GM19468 (cell line): ENCODE results near the gene ZNF536.
"Not testable (repeated sequence)": the region's sequence is repeated elsewhere in the genome, so short reads cannot be mapped to it uniquely, and the experiment has no call there.

ENCODE experiments used
- ATAC-seq: cut with Tn5 transposase; IDR thresholded peaks from one replicate; pipeline ENCODE4 v1.9.1; 2021; ENCODE audit warnings: mild to moderate bottlenecking, moderate library complexity, moderate number of reproducible peaks; ENCODE audit not compliant: unreplicated experiment; ENCODE audit errors: extremely low read depth

The ZNF536 gene

DNA sequence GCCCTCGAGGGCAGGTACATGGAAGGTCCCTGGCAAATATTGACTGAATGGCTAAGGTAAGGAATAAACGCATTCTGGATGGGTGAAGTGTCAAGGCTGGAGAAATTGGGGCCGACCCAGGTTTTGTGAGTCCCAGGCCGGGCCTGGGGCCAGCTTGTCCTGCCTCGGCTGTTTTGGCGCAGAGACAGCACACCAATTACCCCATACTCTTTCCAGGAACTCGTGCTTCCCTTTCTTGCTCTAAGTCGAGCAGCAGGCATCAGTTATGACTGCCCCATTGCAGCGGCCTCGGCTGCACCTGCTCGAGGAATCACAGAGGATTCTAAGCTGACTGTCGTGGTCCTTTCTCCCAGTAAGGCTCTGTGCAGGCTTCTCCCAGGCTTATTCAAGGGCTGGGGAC is 67.1 kb downstream of the ZNF536 start:
- ATAC-seq = no peak

- no peak for ATAC-seq
Measured at GRCh38 chr19:30441011-30441410, 68.8 kb downstream of the ZNF536 start.

DNA sequence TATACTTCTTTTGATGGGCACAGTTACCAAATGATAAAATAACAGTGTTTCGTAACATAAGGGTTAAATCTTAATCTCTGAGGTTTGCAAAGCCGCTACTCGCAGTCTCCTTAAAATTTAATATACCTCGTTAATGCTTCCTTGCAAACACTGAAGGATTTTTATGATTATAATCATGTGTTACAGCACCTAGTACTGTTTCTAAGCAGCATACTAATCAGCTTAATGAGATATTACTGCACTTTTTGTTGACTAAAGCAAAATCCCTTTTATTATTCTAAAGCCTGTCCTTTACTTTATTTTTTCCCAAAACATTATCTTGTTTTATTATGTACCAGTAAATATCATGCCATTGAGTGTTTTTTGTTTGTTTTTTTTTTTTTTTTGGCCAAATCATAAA is 70.5 kb downstream of the ZNF536 start:
- no peak for ATAC-seq

- no peak for ATAC-seq
Measured at GRCh38 chr19:30443531-30444252, 71.5 kb downstream of the ZNF536 start.

DNA sequence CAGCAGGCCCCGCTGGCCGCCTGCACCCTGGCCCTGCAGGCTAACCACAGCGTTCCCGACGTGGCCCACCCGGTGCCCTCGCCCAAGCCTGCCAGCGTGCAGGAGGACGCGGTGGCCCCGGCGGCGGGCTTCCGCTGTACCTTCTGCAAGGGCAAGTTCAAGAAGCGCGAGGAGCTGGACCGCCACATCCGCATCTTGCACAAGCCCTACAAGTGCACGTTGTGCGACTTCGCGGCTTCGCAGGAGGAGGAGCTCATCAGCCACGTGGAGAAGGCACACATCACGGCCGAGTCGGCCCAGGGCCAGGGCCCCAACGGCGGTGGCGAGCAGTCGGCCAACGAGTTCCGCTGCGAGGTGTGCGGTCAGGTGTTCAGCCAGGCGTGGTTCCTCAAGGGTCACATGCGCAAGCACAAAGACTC is 72.1 kb downstream of the ZNF536 start:
- ATAC-seq = no peak

GRCh38 chr19:30444686-30445232 is 72.6 kb downstream of the ZNF536 start:
- ATAC-seq = no peak

DNA sequence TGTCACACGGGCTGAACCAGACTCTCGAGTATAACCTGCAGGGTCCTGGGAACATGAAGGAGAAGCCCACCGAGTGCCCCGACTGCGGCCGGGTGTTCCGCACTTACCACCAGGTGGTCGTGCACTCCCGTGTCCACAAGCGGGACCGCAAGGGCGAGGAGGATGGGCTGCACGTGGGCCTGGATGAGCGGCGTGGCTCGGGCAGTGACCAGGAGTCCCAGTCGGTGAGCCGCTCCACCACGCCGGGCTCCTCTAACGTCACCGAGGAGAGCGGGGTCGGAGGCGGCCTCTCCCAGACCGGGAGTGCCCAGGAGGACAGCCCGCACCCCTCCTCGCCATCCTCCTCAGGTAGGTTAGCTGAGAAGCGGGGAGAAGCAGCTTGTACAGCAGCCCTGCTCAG is 73.2 kb downstream of the ZNF536 start:
- ATAC-seq = no peak

- not testable (repeated sequence) for ATAC-seq
Measured at GRCh38 chr19:30446120-30446519, 73.9 kb downstream of the ZNF536 start.

- ATAC-seq = no peak
Measured at GRCh38 chr19:30446850-30447552, 74.8 kb downstream of the ZNF536 start.

- no peak for ATAC-seq
Measured at GRCh38 chr19:30447553-30447870, 75.3 kb downstream of the ZNF536 start.

- no peak for ATAC-seq
Measured at GRCh38 chr19:30448386-30449077, 76.3 kb downstream of the ZNF536 start.

GRCh38 chr19:30449078-30449590 is 77.0 kb downstream of the ZNF536 start:
- no peak for ATAC-seq

- ATAC-seq = no peak
Measured at GRCh38 chr19:30449673-30450072, 77.5 kb downstream of the ZNF536 start.

DNA sequence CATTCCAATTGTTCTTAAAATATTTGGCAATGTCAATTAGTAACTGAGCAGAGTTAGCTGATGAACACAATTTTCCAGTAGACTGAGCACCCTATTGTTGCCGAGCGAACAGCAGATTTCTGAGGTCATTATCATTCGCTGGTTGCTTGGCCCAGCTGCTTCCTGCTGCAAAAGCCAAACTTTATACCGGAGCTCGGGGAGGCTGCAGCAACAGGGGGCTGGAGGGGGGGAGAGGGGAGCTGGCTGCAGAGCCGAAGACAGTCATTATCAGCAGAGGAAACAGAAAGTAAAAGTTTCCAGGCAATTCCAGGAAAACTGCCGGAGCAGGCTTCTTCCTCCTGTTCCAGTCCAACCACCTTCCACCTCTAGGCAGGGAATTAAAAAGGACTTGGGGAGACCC is 77.9 kb downstream of the ZNF536 start:
- no peak for ATAC-seq

DNA sequence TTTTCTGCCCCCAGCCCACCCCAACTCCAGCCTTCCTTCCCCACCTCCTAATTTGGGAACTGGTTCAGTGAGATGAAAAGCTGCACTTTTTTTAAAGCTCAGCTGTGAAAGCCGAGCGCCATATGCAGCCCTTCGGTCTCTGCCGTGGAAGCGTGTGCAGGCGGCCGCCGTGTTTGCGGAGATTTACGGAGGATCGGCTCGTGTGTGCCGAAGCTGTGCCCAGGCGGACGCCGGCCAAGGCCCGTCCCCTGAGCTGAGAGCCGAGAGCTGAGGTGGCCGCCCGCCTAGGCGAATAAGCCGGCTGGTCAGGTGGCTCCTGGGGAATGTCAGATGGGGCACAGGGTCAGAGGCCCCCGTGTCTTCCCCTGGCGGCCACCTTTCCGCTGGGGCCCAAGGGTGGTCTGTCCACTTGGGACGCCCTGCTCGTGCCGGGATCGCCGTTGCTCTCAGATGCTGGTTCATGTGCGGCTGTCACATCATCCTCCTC is 78.7 kb downstream of the ZNF536 start:
- ATAC-seq = no peak

GRCh38 chr19:30452931-30453330 is 80.7 kb downstream of the ZNF536 start:
- no peak for ATAC-seq

DNA sequence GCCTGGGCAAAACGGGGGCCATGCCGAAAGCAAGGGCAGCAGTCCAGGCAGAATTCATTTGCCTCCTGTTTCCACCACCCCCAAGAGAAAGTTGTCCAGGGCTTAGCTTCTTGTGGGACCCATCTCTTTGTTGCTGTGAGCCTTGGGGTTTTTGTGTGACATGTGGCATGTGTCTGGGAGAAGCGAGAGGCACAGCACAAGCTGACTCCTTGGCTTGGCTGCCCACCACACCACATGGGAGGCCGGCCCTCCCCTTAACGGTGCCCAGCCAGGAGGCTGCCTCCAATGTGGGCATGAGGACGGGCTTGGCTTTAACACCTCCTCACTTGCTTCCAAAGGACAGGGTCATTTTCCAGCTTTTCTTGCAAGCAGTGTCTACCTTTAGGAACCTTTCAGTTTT is 81.6 kb downstream of the ZNF536 start:
- ATAC-seq = no peak

GRCh38 chr19:30455881-30456280 is 83.7 kb downstream of the ZNF536 start:
- ATAC-seq = no peak

- ATAC-seq = no peak
Measured at GRCh38 chr19:30457484-30457883, 85.3 kb downstream of the ZNF536 start.

GRCh38 chr19:30459859-30460258 is 87.7 kb downstream of the ZNF536 start:
- no peak for ATAC-seq

- ATAC-seq = no peak
Measured at GRCh38 chr19:30464162-30464561, 92.0 kb downstream of the ZNF536 start.
